C1 segment of cervical spinal cord (tissue), 14 donors: ENCODE results near the gene GNL3L.
"Not testable (repeated sequence)": the region's sequence is repeated elsewhere in the genome, so short reads cannot be mapped to it uniquely, and the experiment has no call there.

Source experiments
- DNase-seq, 14 donors: peaks; one replicate each; lab custom pipeline; 2025; lab: John Stamatoyannopoulos, UW

Gene GNL3L, protein sequence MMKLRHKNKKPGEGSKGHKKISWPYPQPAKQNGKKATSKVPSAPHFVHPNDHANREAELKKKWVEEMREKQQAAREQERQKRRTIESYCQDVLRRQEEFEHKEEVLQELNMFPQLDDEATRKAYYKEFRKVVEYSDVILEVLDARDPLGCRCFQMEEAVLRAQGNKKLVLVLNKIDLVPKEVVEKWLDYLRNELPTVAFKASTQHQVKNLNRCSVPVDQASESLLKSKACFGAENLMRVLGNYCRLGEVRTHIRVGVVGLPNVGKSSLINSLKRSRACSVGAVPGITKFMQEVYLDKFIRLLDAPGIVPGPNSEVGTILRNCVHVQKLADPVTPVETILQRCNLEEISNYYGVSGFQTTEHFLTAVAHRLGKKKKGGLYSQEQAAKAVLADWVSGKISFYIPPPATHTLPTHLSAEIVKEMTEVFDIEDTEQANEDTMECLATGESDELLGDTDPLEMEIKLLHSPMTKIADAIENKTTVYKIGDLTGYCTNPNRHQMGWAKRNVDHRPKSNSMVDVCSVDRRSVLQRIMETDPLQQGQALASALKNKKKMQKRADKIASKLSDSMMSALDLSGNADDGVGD

DNA sequence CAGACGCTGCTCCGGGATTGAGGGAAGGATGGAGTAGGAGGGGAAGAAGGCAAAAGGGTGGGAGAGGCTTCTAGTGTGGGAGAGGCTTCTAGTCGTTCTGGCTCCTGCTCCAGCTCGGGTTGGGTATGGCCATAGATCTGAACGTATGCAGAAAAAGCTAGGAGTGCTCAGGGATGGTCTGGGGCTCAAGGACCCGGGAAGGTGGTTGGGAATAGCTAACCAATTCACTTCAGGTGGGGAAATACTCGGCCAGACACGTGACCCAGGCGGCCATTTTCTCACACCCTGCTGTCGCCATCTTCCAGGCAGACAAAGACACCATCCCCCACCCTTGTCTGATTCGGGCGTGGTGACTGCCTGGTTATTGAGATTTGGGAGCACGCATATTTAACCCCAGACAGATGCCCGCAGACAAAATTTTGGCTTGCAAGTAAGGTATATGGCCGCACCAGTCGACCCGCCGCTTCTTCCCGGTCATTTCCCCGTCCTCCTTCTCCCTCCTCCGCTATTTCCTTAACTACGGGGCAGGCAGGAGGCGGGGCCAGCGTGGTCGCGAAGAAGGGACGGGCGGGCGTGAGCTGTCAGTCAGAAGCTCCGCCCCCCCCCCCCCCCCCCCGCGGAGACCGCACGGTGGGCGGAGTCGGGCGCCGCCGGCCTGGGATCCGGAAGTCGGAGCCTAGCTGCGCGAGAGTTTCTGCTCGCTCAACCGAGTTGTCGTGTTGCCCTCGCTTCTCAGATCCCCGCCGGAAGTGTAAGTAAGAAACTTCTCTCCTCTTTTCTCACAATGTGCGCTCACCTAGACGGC, at the start of gene GNL3L:
TSS of gene GNL3L (plus strand) at position 668 of the 805 bp plus-strand sequence. CDS start 2,348 bp downstream, outside the sequence.
- DNase-seq = peak; percentile 35 to 87 (median 76)

DNA sequence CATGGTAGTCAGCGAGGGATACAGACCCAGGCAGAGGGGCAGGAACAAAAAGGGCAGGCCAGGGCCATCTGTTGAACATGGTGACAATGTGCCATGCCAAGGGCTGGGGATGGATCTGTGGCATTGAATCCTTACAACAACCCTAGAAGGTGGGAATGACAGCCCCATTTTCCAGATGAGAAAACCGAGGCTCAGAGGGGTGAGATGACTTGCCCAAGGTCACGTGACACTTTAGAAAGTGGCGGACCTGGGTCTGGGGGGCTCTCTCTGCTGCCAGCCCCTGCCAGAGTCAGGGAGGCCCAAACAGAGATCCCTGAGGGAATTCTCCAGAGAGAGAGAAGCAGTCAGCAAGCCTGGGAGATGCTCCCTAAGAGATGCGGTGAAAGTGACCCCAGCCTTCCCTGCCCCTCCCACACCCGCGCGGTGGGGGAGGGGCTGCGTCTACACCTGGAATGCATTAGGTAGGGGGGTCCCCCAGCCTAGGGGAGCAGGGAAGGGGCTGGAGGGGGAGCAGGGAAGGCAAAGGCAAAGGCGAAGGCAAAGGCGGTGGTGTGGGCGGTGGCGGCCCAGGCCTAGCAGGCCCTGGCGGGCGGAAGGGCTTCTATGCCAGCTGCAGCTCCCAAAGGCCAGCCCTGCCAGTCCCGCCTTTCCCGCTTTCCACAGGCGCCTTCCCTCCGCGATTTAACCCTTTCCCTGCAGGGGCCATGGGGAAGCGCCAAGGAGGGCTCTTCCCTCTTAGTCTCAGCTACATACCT, 47.0 kb upstream of the GNL3L start:
- DNase-seq = peak in 2 of 14 donors; percentile 0 to 16

DNA sequence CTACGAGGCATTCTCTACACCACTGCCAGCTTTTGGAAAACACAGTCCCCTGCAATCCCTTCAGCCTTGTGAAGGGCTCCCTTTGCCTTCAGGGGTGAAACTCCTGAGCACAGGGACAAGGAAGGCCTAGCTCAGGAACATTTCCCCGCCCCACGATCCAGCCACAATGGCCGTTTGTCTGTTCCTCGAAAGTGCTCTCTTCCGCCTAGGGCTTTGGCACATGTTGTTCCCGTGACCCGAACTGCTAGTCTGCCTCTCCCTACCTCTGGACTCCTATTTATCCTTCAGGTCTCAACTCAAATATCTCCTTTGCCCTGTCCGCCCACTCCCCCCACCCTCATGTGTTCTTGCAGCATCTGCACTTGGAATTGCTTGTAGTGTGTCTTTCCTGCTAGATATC, 46.1 kb upstream of the GNL3L start:
- no peak for DNase-seq

DNA sequence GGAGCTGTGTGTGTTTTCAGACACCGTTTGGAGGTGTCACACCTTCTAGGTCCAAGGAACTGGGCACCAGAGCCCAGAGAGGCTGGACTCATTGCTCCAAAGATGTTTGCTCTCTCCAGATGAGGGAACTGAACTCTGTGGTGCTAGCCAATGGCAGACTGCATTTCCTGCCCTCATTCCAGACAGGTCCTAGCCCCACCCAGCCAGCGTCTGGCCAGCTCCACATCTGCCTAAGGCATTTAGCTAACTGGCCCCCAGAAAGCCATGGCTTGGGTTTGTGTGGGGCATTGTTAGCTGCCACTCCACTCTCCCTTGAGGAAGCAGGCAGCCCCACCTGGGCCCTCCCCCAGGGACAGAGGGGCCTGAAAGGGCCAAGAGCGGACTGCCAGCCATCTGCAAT, 45.4 kb upstream of the GNL3L start:
- no peak for DNase-seq

DNA sequence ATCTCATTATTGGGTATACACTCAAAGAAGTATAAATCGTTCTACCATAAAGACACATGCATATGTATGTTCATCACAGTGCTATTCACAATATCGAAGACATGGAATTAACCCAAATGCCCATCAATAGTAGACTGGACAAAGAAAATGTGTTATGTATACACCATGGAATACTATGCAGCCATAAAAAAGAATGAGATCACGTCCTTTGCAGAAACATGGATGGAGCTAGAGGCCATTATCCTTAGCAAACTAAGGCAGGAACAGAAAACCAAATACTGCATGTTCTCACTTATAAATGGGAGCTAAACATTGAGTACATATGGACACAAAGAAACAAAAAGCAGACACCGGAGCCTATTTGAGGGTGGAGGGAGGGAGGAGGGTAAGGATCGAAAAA, 40.2 kb upstream of the GNL3L start:
- DNase-seq = not testable (repeated sequence)

DNA sequence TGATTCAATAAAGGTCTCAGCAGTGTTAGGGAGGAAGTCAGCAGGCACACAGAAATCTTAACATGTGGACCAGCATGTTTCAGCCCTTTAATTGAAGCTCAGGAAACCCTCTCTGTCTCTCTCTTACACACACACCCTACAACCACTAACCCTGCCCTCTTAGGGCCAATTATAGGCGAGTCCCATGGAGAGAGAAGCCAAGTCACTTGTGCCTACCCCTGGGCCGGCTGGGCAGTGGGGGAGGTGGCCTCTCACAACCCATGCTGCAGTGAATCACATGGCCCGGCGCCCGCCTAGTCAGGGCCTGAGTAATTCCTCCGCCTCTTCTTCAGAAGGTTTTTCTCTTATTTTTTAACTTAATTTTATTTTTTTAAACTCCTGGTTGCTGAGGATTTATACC, 37.7 kb upstream of the GNL3L start:
- peak in 1 of 14 donors; percentile 1 for DNase-seq

DNA sequence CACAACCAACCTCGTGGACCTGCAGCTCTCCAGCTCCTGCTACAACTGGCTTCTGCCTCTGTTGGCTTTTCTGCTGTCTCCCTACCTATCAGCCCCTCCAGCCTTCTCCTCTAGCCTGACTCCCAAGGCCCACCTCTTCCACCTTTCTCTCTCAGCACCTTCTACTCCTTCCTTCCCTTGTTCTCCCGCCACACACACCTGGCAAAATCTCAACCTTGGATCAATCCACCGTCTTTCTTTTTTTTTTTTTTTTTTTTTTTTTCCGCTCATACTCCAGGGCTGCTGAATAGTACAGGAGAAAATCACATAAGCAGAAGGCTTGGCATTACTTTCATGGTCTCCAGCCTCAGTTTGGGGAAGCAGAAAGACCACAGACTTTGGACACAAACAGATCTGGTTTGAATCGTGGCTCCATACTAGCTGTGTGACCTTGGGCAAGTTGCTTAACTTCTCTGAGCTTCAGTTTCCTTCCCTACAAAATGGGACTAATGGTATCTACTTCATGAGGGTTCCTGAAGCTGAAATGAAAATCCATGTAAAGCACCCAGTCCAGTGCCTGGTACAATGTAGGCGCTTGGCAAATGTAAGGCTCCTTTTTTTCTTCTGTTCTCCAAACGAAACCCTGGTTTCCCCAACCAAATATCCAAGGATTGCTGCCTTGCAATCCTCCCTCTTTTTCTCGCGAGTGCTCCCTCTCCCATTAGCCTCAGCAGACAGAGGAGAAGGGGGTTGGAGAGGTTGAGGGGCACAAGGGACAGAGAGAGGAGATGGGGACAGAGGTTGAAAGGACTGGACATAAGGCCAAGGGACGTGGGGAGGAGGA, 35.6 kb upstream of the GNL3L start:
- DNase-seq = peak in 1 of 14 donors; percentile 28

DNA sequence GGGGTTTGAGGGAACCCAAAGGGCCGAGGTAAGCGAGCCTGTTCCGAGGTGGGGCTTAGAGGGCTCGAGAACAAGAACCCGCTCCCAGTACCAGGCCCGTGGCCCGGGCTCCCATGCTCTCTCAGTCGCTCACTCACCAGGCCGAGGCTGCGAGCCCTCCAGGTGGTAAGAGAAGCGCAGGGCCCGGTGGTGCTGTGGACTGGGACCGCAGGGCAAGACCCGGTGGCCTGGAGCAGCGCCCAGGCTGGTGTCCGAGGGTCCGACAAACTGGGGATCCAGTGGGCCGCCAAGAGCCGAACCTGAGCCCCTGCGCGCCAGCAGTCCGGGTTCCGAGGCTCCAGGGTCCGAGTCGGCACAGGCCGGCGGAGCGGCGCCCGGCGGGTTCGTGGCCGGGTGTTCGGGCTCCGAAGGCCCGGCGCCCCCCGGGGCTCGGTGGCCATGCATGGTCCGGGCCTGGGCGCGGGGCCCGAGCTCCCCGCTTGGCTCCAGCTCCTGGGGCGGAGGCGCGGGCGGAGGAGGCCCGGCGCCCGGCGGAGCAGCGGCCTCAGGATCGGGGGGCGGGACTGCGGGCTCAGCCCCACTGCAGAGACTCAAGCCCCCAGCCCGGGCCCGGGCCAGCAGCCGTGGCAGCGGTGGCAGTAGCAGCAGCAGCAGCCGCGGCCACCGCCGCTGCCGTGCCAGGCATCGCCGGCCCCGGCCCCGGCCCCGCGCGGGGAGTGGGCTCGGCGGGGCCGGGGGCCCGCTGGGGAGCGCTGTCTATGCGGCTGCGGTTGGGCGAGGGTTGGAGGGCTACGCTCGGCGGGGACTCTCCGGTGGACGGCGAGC, 34.8 kb upstream of the GNL3L start:
- DNase-seq = peak in 1 of 14 donors; percentile 28

DNA sequence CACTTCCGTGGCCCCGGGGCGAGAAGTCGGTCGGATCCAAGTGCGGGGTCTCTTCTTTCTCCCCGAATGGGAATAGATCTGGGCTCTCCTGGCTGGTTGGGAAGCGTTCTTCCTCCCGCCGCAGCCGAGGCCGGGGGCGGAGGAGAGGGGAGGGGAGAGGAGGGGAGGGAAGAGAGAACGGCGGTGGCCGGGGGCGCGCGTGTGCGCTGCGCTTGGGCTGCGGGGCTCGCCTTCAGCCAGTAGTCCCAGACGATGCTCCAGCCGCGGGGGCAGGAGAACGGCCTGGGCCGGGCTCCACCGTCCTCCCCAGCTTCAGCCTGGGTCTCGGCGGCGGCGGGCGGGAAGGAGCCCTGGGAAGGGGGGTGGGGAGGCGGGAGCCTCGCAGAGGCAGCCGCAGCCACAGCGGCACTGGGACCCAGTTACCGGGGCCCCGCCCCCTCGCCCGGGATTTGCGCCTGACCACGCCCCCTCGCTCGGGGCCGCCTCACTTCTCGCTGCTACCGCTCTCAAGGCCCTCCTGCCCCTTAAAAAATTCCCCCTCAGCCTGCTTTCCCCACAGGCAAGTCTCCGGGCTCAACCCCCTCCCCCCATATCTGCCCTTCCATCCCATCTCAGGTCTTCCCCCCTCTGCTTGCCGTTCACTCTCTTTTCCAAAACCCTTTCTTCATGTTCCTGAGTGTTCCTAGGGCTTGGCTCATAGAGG, 34.1 kb upstream of the GNL3L start, which contains the start of gene FGD1:
TSS of gene FGD1 (minus strand) at position 421 of the 703 bp plus-strand sequence. CDS start 802 bp downstream, outside the sequence.
- DNase-seq = peak in 11 of 14 donors; percentile 5 to 62 (median 26)

DNA sequence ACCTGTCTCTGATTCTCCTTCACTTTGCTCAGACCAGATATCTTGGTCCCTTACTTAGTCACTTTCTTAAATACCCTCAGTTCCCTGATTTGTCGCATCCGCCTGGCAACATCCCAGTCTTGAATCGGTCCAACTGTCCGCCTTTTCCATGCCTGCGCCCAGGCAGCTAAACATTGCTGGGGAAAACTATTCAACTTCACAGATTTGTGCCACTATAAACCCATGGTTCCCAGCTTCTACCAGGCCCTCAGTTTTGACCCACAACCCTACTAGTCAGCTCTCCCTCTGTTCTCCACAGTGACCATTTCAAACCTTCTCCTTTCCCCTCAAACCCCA, 33.5 kb upstream of the GNL3L start:
- DNase-seq = peak in 1 of 14 donors; percentile 19

DNA sequence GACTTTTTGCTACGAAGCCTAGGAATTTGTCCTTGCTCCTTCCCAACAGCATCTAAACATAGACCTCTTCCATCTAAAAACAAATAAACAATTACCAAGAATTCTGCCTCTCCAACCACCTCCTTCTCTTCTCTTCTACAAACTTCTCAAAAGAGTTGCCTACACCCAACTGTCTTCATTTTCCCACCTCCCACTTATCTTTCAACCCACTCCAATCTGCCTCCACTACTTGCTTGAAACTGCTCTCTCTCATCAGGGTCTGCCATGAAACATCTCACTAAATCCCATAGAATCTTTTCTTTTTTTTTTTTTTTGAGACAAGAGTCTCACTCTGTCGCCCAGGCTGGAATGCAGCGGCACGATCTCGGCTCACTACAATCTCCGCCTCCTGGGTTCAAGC, 33.1 kb upstream of the GNL3L start:
- no peak for DNase-seq

DNA sequence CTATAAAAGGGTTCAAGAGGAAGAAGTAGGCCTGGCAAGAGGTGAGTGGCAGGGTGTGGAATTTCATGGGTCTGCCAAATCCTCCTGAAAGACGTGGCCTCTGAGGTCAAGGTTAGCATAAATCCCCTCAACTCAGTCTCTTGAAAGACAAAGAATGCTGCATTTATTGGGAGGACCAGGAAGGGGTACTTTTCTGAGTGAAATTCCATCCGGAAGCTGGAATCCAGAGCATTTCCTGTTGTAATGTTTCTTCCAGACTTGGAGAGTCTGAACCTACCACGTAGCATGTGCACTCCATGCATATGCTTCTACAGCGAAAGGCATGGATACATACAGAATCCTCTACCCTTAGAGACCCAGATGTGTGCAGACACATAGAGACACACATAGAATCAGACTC, 20.6 kb upstream of the GNL3L start:
- no peak for DNase-seq

DNA sequence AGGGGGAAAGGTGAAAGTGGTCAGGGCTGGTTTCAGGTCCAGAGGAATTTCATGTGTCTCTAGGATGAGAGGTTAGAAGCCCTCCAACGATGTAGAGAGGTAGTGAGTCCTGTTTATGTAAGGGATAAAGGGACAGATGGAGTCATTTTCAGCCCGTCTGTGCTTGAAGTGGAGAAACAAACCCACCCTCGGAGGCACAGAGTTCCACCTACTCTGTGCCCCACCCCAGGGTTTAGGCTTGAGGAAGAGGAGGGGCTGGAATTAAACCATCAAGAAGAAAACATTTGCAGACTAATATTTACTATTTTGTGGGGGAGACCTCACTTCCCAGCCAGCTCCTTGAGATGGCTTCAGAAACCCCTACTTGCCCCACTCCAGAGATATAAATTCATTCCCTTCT, 868 bp upstream of the GNL3L start:
- DNase-seq = no peak

DNA sequence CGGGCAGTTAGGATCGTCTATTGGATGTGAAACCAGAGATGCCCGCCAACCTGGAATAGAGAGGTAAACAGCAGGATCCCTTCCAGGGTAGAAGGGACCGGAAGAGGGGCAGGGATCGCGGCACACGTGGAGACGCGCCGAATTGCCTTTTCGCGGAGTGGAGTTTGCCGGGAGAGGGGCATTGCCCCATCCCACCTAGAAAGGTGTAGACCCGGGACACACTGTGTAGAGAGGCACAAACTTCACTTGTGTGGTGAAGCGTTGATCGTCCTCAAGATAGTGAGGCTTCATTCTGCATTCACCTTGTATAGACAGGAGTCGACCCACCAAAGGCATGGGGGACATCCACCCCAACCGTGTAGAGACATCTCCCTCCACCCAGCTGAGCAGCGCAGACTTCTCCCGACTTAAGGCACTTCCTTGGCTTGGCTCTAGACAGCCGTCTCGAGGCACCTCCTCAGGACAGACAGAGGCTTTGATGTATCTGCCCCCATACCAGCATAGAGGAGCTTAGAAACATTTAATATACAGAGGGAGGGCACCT, 410 bp downstream of the GNL3L start:
- DNase-seq = peak in 3 of 14 donors; percentile 3 to 24 (median 20)

DNA sequence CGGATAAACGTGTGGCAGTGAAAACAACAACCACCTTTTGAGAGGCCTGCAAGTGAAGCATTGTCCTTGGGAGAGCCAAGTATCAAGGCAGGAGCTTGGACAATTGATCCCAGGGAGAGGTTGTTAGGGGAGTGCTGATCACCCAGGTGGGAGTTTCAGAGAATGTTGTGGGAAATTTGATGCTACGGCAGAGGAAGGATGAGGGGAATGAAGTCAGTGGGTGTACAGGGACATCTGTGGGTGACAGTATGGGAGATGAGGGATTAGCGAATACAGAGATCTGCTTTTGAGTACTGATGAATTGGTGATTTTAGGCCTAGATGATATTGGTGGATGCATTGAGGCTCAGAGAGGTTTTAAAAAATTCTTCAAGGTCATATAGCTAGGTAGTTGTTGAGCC, 4.3 kb downstream of the GNL3L start:
- no peak for DNase-seq

DNA sequence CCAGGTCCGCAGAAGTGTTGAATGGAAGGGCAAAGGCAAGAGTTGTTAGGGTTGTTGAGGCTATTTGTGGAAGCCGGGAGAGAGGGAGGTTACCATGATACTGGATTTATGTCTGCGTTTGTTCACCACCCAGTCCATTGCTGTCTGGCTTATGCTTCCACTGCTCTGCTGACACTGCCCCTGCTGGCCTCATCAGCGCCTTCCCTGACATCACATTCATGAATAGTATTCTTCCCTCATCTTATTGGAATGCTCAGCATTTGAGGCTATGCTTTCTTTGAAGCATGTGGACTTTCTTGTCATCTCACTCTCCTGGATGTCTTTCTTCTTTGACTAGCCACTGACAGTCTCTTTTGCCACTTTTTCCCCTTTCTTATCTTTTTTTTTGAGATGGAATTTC, 10.3 kb downstream of the GNL3L start:
- DNase-seq = no peak

DNA sequence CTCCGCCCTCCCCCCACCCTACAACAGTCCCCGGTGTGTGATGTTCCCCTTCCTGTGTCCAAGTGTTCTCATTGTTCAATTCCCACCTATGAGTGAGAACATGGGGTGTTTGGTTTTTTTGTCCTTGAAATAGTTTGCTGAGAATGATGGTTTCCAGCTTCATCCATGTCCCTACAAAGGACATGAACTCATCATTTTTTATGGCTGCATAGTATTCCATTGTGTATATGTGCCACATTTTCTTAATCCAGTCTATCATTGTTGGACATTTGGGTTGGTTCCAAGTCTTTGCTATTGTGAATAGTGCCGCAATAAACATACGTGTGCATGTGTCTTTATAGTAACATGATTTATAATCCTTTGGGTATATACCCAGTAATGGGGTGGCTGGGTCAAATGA, 12.2 kb downstream of the GNL3L start:
- not testable (repeated sequence) for DNase-seq

DNA sequence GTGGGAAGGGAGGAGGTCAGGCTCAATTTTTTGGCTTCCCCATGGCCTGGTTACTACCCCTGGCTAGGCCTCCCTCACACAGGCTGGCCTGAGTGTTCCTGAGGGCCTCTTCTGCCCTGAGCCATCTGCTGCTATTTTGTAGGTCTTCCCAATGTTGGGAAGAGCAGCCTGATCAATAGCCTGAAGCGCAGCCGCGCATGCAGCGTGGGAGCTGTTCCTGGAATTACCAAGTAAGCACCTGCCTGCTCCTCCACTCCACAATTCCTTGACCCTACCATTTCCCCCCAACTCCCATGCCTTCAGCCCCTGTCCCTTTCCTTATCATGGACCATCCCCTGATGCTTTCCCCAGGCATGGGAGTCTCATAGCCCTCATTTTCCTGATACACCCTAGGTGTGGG, 20.8 kb downstream of the GNL3L start:
- no peak for DNase-seq

DNA sequence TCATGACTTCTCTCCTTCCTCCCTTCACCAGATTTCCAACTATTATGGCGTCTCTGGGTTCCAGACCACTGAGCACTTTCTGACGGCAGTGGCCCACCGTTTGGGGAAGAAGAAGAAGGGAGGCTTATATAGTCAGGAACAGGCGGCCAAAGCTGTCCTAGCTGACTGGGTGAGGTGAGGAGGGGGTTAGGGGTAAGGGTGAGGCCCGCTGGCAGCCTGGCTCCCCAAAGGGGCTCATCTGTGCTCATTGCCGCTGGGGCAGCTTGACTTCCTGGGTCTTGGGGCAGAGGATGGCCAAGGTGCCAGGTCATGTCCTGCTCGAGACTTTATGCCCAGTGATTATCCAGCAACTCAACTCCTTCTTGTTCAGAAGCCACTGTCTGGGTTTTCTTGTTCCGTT, 21.8 kb downstream of the GNL3L start:
- no peak for DNase-seq
